OCI-LY7 (cell line): ENCODE measurements around the gene CSNK1E. TPM values are rescaled to one million over a fixed set of nuclear protein-coding genes. Genes with fewer than 3 reads are reported as not detected.
A peak's percentile ranks its signal among the peaks of the same experiment; 100 is the strongest.

Experiments used
- BruUV-seq: library from RNA; stranded (reverse); fragments of 400-500 nt; replicated peaks from 2 replicates; lab custom pipeline; 2021; lab: Mats Ljungman, UMichigan
- CTCF ChIA-PET: fragments of 300-600 bp; sonication (Branson Sonifier 250); formaldehyde crosslinking; loops from one replicate; lab custom pipeline; 2022; ENCODE audit warnings: antibody characterized with exemption; ENCODE audit not compliant: unreplicated experiment; lab: Charles Lee
- POLR2A ChIA-PET: fragments of 300-600 bp; sonication (Branson Sonifier 250); formaldehyde crosslinking; loops from one replicate; lab custom pipeline; 2022; ENCODE audit warnings: antibody characterized with exemption; lab: Charles Lee
- DNase-seq: peaks from one replicate; pipeline ENCODE4 v3.0.0-alpha.2; 2015; ENCODE audit warnings: low spot score
- H2AFZ ChIP-seq: fragments of 200-600 bp; sonication (generic), shearing (Covaris generic); 2 replicates; pipeline ENCODE4 v1.6.1; 2014; ENCODE audit warnings: mild to moderate bottlenecking, antibody characterized with exemption, low read length, moderate library complexity
- H3K27ac ChIP-seq: fragments of 200-600 bp; sonication (generic); 2 replicates; pipeline ENCODE4 v1.5.1; 2014; ENCODE audit warnings: mixed run types, low read depth, mild to moderate bottlenecking, moderate library complexity, low read length, inconsistent platforms; ENCODE audit not compliant: poor library complexity, severe bottlenecking
- H3K36me3 ChIP-seq: fragments of 200-600 bp; sonication (generic); 2 replicates; pipeline ENCODE4 v1.6.1; 2014; ENCODE audit warnings: mild to moderate bottlenecking, antibody characterized with exemption, low read length, moderate library complexity, mixed read lengths; ENCODE audit not compliant: insufficient read depth
- H3K4me1 ChIP-seq: fragments of 200-600 bp; sonication (generic); 2 replicates; pipeline ENCODE4 v1.5.1; 2014; ENCODE audit warnings: mild to moderate bottlenecking, low read length; ENCODE audit not compliant: insufficient read depth, poor library complexity, severe bottlenecking
- H3K4me2 ChIP-seq: fragments of 200-600 bp; sonication (generic); 2 replicates; pipeline ENCODE4 v1.6.1; 2014; ENCODE audit warnings: mild to moderate bottlenecking, low read length
- H3K4me3 ChIP-seq: fragments of 200-600 bp; sonication (generic); 2 replicates; pipeline ENCODE4 v1.5.1; 2014; ENCODE audit warnings: mild to moderate bottlenecking, low read depth, low read length; ENCODE audit not compliant: poor library complexity, severe bottlenecking
- H3K79me2 ChIP-seq: fragments of 200-600 bp; sonication (generic); 2 replicates; pipeline ENCODE4 v1.6.1; 2016; ENCODE audit warnings: low read depth, mild to moderate bottlenecking, low read length, moderate library complexity, mixed read lengths; ENCODE audit not compliant: insufficient read depth
- H3K9me2 ChIP-seq: fragments of 200-600 bp; sonication (generic); 2 replicates; pipeline ENCODE4 v1.6.1; 2016; ENCODE audit warnings: mild to moderate bottlenecking, low read length, mixed read lengths; ENCODE audit not compliant: insufficient read depth
- H3K9me3 ChIP-seq: fragments of 200-600 bp; sonication (generic); 2 replicates; pipeline ENCODE4 v1.6.1; 2014; ENCODE audit warnings: mild to moderate bottlenecking, mixed run types, low read length, mixed read lengths
- H4K20me1 ChIP-seq: fragments of 200-600 bp; sonication (generic); 2 replicates; pipeline ENCODE4 v1.6.1; 2014; ENCODE audit warnings: mild to moderate bottlenecking, antibody characterized with exemption, low read length, moderate library complexity, mixed read lengths; ENCODE audit not compliant: insufficient read depth
- EZH2phosphoT487 ChIP-seq: fragments of 200-600 bp; sonication (generic); IDR thresholded peaks from 2 replicates; pipeline ENCODE4 v1.6.1; 2018; ENCODE audit warnings: low read depth, borderline replicate concordance, mild to moderate bottlenecking, mixed run types, antibody characterized with exemption, low read length, moderate library complexity, mixed read lengths
- intact Hi-C: fragments of 100-400 bp; cut with micrococcal nuclease; formaldehyde crosslinking; loops from one replicate; pipeline ENCODE4 v1.10.0; 2022; ENCODE audit not compliant: unreplicated experiment
- total RNA-seq, 2 experiments: library from RNA; depleted of rRNA in 1 of 2; stranded (reverse); fragments of >200 nt in 1 of 2; shearing (Covaris generic) in 1 of 2; gene quantifications; 2 replicates each; pipeline ENCODE4 v1.2.3, GENCODE V29; 2014 to 2022
- TF ChIP-seq, protein P1 (sequence below): fragments of 200-600 bp; sonication (generic); conservative IDR thresholded peaks from 2 replicates; pipeline ENCODE4 v1.5.1; 2014; ENCODE audit warnings: mild to moderate bottlenecking, antibody characterized with exemption, low read length, moderate library complexity, mixed read lengths

Gene CSNK1E
- total RNA-seq, 2 experiments from 2014 or later = 182 to 203 TPM

DNA sequence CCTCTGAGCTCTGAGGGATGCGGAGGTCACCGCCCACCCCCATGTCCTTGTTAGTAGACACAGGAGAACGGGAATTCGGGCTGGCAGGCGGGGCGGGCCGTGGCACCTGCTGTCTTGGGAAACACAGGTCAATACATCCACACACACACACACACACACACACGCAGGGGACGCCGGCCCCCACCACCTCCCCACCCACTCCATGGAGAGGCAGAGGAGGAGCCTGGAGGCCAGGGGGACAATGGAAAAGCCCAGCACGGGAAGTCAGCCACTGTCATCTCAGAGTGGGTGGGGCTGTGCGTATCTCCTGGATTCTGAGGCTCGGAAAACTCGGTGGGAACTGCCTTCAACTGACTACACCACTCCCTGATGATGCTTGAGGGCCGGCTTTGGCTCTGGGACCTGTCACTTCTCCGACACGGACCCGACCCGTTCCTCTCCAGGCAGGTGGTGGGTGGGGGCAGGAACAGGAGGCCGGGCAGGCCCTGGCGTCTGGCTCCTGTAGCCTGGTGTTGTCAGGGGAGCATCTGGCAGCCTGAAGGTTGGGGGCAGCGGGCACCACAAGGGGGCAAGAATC, 25.9 kb downstream of the CSNK1E start:
- POLR2A ChIA-PET = no interaction called here
- BruUV-seq = no TSS peak
- H3K4me2 ChIP-seq = no peak overlapping the region

GRCh38 chr22:38290347-38290746, 26.9 kb downstream of the CSNK1E start:
- TF ChIP-seq EZH2phosphoT487 = no peak
- TF ChIP-seq, protein P1, sequence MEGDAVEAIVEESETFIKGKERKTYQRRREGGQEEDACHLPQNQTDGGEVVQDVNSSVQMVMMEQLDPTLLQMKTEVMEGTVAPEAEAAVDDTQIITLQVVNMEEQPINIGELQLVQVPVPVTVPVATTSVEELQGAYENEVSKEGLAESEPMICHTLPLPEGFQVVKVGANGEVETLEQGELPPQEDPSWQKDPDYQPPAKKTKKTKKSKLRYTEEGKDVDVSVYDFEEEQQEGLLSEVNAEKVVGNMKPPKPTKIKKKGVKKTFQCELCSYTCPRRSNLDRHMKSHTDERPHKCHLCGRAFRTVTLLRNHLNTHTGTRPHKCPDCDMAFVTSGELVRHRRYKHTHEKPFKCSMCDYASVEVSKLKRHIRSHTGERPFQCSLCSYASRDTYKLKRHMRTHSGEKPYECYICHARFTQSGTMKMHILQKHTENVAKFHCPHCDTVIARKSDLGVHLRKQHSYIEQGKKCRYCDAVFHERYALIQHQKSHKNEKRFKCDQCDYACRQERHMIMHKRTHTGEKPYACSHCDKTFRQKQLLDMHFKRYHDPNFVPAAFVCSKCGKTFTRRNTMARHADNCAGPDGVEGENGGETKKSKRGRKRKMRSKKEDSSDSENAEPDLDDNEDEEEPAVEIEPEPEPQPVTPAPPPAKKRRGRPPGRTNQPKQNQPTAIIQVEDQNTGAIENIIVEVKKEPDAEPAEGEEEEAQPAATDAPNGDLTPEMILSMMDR = no peak
- Histone ChIP-seq H4K20me1 (no peaks in the 10 kb centered on the region), H3K79me2 (no peaks in the 10 kb centered on the region), H3K9me2 (no peaks in the 10 kb centered on the region), H3K9me3 (no peaks in the 10 kb centered on the region), H3K36me3 (peaks cover 57% of the 10 kb centered on the region), H2AFZ (no peak overlapping the region), H3K4me2 (0 out of 2 replicates have a peak overlapping the region, but pooled peaks have one; percentile 24), H3K4me3 (no peak overlapping the region), H3K4me1 (peaks cover 22% of the 10 kb centered on the region), H3K27ac (peak overlapping the region; percentile 35)
- ChIA-PET POLR2A (interaction anchor here (0.7 kb wide), 1 partner anchor 81 kb away, joined by 3 read pairs; no protein-coding TSS in a partner anchor), CTCF (no interaction called here)
- BruUV-seq = no TSS peak
- DNase-seq = peak; percentile 64
- intact Hi-C loops = no loop called here

More for the DNA sequence above, 25.9 kb downstream of the CSNK1E start:
- Histone ChIP-seq H3K4me1 (peaks cover 22% of the 10 kb centered on the region), H3K36me3 (peaks cover 66% of the 10 kb centered on the region), H3K9me2 (no peaks in the 10 kb centered on the region), H4K20me1 (no peaks in the 10 kb centered on the region), H3K79me2 (no peaks in the 10 kb centered on the region), H3K9me3 (no peaks in the 10 kb centered on the region), H3K27ac (peak overlapping the region; percentile 35), H2AFZ (no peak overlapping the region), H3K4me3 (no peak overlapping the region)
- intact Hi-C loops = no loop called here
- CTCF ChIA-PET = no interaction called here
- TF ChIP-seq, protein P1 = 0 out of 2 replicates have a peak, but pooled peaks have one; percentile 27
- TF ChIP-seq EZH2phosphoT487 = no peak
- DNase-seq = no peak

DNA sequence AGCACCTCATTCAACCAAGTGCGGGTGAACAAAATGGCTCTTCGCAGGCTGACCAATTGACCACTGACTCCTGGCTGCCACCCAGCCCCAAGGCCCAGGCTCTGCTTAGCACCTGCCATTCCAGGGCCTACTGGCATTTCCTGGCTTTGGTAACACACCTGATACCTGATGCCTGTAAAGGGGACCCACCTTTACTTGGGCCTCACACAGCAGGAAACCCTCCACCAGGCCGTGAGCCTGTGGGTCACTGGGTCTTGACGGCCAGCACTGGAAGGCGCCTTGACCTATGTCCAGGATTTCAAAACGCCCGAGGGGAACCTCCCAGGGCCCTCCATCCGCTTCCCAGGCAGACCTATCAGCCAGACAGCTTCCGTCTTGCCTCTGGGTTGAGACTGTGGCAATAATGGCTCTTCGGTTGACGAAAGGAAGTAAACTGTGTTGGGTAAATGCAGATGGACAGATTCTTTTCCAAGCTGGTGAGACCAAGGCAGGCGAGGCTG, 27.6 kb downstream of the CSNK1E start:
- peaks cover 22% of the 10 kb centered on the region for H3K4me1 ChIP-seq
- peaks cover 49% of the 10 kb centered on the region for H3K36me3 ChIP-seq
- H3K79me2 ChIP-seq = no peaks in the 10 kb centered on the region
- H4K20me1 ChIP-seq = no peaks in the 10 kb centered on the region
- no peak overlapping the region for H2AFZ ChIP-seq
- intact Hi-C loops = no loop called here
- H3K9me3 ChIP-seq = no peaks in the 10 kb centered on the region
- DNase-seq = no peak
- BruUV-seq = no TSS peak
- POLR2A ChIA-PET = interaction anchor here (0.6 to 1.2 kb wide), 2 partner anchors 13 to 1695 kb away, joined by 8 read pairs; no protein-coding TSS in a partner anchor
- H3K9me2 ChIP-seq = no peaks in the 10 kb centered on the region
- H3K4me2 ChIP-seq = no peak overlapping the region
- CTCF ChIA-PET = no interaction called here
- H3K4me3 ChIP-seq = no peak overlapping the region
- TF ChIP-seq, protein P1 = no peak
- TF ChIP-seq EZH2phosphoT487 = no peak
- H3K27ac ChIP-seq = peak overlapping the region; percentile 35
